ENCODE results near the gene COPZ2.

GRCh38 chr17:48056879-48057278, 19.3 kb upstream of the COPZ2 start:
- TF ChIP-seq CTCF (IDR thresholded peaks at IDR 0.05), result no peak
- TF ChIP-seq POLR2A (IDR thresholded peaks at IDR 0.05), result no peak
